SHP77 (cell line): ENCODE results near the gene ULK4.
A peak's percentile ranks its signal among the peaks of the same experiment; 100 is the strongest.

Experiments used
- DNase-seq, 2 experiments: peaks; one replicate each; lab custom pipeline; 2025; lab: John Stamatoyannopoulos, UW

Gene ULK4

GRCh38 chr3:41638381-41638780 is 323.5 kb downstream of the ULK4 start:
- no peak for DNase-seq

- DNase-seq, result no peak
Measured at GRCh38 chr3:41632700-41633099, 329.2 kb downstream of the ULK4 start.

- DNase-seq, result no peak
Measured at GRCh38 chr3:41630708-41631107, 331.2 kb downstream of the ULK4 start.

- DNase-seq, result no peak
Measured at GRCh38 chr3:41629986-41630385, 331.9 kb downstream of the ULK4 start.

GRCh38 chr3:41629072-41629471 is 332.8 kb downstream of the ULK4 start:
- DNase-seq, result no peak

GRCh38 chr3:41627477-41628087 is 334.3 kb downstream of the ULK4 start:
- DNase-seq, result no peak

- no peak for DNase-seq
Measured at GRCh38 chr3:41612853-41613252, 349.1 kb downstream of the ULK4 start.

GRCh38 chr3:41611008-41611407 is 350.9 kb downstream of the ULK4 start:
- no peak for DNase-seq

- no peak for DNase-seq
Measured at GRCh38 chr3:41608347-41608746, 353.6 kb downstream of the ULK4 start.

GRCh38 chr3:41603807-41604206 is 358.1 kb downstream of the ULK4 start:
- DNase-seq, result no peak

GRCh38 chr3:41602121-41602520 is 359.8 kb downstream of the ULK4 start:
- no peak for DNase-seq

GRCh38 chr3:41601404-41601987 is 360.4 kb downstream of the ULK4 start:
- no peak for DNase-seq

- DNase-seq, result no peak
Measured at GRCh38 chr3:41600616-41601015, 361.3 kb downstream of the ULK4 start.

GRCh38 chr3:41599127-41599484 is 362.8 kb downstream of the ULK4 start:
- DNase-seq, result no peak

- no peak for DNase-seq
Measured at GRCh38 chr3:41598402-41599126, 363.3 kb downstream of the ULK4 start.

GRCh38 chr3:41593774-41594173 is 368.1 kb downstream of the ULK4 start:
- DNase-seq, result no peak

- DNase-seq, result no peak
Measured at GRCh38 chr3:41592753-41593510, 369.0 kb downstream of the ULK4 start.

GRCh38 chr3:41583014-41583413 is 378.9 kb downstream of the ULK4 start:
- no peak for DNase-seq

GRCh38 chr3:41581700-41582099 is 380.2 kb downstream of the ULK4 start:
- no peak for DNase-seq

- DNase-seq, result peak in 1 of 2 experiments; percentile 1
Measured at GRCh38 chr3:41580274-41580959, 381.5 kb downstream of the ULK4 start.

GRCh38 chr3:41579861-41580260 is 382.0 kb downstream of the ULK4 start:
- DNase-seq, result no peak

- DNase-seq, result no peak
Measured at GRCh38 chr3:41578798-41579197, 383.1 kb downstream of the ULK4 start.
